GM12872 (cell line): Measurements from ENCODE around the gene SMPDL3B.

ENCODE experiments used
- TF ChIP-seq, protein P1 (sequence below): IDR thresholded peaks from 3 replicates; pipeline ENCODE4 v1.5.1; 2011; ENCODE audit warnings: low read depth, mild to moderate bottlenecking, low read length, moderate library complexity; ENCODE audit not compliant: insufficient read depth

The SMPDL3B gene

DNA sequence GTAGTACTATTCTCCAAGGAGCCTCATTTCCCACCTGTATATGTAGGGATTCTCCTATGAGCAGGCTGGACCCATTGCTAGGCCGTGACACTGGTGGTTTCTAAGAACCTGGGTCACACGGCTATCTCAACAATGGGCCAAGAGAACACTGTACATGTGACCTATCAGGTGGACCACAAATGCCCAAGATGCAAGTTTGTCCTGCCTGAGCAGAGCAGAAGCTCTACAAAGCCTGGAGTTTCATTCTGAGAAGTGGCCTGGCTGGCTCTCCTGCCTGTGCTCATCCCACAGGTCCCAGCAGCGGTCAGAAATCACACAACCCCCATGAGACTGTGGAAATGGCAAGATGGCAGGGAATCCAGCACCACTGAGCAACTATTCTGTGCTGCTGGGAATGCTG is 45.3 kb upstream of the SMPDL3B start:
- TF ChIP-seq, protein P1, sequence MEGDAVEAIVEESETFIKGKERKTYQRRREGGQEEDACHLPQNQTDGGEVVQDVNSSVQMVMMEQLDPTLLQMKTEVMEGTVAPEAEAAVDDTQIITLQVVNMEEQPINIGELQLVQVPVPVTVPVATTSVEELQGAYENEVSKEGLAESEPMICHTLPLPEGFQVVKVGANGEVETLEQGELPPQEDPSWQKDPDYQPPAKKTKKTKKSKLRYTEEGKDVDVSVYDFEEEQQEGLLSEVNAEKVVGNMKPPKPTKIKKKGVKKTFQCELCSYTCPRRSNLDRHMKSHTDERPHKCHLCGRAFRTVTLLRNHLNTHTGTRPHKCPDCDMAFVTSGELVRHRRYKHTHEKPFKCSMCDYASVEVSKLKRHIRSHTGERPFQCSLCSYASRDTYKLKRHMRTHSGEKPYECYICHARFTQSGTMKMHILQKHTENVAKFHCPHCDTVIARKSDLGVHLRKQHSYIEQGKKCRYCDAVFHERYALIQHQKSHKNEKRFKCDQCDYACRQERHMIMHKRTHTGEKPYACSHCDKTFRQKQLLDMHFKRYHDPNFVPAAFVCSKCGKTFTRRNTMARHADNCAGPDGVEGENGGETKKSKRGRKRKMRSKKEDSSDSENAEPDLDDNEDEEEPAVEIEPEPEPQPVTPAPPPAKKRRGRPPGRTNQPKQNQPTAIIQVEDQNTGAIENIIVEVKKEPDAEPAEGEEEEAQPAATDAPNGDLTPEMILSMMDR, result no peak

DNA sequence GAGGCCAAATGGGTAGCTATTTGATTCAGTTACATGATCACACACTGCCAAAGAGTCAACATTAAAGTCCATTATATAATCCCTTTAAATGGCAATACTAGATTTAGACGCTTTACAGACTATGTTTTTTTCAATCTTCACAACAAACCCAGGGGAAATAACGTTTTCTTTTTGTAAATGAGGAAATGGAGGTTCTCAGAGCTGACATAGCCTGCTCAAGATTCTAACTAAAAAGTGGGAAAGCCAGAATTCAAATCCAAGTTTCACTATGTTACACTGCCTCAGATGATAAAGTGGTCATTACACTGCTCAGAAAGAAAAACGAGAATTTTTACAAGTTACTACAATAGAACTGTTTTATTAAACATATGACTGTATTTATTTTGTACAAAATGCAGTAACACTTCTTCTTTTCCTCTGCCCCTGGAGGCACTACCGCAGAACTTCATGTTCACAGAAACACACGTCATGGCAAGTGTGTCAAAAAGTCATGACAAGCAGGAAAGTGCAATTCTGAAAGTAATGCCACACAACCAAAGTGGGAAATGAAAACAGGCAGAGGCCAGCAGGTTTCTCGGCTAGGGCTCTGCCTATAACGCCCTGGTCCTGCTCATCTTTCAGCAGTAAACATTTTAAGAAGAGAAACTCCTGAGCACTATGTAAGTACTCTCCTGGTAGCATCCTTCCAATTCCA is 43.5 kb upstream of the SMPDL3B start:
- TF ChIP-seq, protein P1, result peak; percentile 51; the same call in 2 of the 3 replicates

DNA sequence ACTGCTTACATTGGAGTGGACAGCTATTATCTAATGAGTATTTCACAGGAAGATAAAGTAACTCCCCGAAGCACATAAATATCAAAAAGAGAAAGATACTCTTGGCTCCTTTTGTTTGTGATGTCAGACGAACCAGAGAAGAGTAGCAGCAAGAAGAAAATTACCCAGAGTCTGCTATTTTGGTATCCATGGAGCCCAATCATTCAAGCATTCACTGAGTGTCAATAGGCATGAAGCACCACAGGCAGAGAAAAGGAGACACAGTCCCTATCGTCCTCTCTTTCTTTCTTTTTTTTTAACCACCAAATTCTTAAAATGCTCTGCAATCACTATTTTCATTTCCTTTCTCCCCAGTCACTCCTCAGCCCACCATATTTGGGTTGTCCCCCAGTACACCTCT is 40.3 kb upstream of the SMPDL3B start:
- TF ChIP-seq, protein P1, result no peak

DNA sequence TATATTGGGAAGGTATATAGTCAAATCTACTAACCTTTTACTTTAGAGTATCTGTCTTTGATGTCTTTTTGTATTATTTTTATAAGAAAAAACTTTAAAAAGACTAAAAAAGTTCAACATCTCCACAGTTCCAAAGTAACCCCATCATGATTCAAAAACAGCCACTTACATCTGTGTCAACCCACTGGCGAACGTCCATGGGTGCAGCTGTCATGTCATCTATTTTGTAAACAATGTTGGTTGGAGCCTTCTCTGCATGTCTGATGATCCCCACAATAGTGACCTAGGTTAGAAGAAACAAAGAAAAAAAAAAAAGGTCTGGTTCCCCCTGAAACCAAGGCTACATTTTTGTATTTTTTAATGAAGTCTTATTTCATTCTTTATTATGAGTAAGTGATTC is 28.0 kb upstream of the SMPDL3B start:
- TF ChIP-seq, protein P1, result no peak

DNA sequence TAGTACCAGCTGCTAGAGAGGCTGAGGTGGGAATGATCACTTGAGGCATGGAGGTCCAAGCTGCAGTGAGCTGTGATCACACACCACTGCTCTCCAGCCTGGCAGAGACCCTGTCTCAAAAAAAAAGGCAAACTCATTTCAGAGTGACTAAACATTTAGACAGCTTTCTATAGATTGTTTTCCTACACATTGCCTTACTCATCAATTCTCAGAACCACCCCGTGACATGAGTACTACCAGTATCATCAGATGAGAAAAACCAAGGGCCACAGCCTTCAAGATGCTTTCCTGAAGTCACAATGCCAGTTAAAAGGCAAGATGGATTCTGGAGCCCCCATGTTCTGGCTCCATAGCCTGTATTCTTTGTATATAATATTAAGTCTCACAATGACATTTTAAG is 22.4 kb upstream of the SMPDL3B start:
- TF ChIP-seq, protein P1, result no peak

DNA sequence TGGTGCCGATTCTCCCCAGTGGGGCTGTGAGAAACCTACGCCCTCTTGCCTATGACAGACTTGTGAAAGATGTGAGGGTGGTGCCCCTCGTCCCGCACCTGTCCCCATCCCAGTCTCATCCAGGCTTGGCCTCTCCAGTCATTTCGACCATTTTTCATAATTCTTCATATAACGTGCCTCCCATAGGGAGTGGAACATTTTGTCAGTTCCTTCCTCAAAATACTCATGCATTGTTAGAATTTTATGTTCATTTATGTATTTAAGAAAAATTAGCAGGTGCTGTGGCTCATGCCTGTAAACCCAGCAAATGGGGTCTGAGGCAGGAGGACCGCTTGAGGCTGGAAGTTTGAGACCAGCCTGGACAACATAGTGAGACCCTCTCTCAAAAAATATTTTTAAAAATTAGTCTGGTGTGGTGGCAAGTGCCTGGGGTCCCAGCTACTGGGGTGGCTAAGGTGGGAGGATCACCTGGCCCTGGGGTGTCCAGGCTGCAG is 19.7 kb upstream of the SMPDL3B start:
- TF ChIP-seq, protein P1, result no peak

DNA sequence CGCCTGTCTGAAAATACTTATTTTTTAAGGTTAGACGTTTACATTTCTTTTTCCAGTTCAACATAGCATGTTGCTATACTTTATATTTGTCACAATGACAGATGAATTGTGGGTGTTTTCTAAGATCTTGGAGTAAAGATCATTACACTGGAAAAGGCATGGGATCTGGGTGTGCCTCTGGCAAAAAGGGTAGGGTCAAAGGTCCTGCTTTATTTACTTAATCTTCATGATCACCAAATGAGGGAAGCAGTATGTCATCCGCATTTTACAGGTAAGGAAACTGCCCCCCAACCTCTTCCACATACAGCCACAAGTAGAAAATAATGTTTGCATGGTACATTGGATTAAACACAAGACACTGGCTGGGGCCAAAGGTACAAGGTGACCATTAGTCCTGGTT is 12.5 kb upstream of the SMPDL3B start:
- TF ChIP-seq, protein P1, result no peak
